Colonic mucosa (tissue), 4 donors: ENCODE measurements around the gene SEMA6A. TPM values are rescaled to one million over a fixed set of nuclear protein-coding genes. Genes with fewer than 3 reads are reported as not detected.
A peak's percentile ranks its signal among the peaks of the same experiment; 100 is the strongest.

Experiments used
- DNase-seq: peaks from one replicate; pipeline ENCODE4 v3.0.0-alpha.2; 2020
- H3K27ac ChIP-seq: fragments of 200-600 bp; one replicate; pipeline ENCODE4 v1.8.0; 2021
- H3K27me3 ChIP-seq: fragments of 200-600 bp; one replicate; pipeline ENCODE4 v1.8.0; 2021
- H3K36me3 ChIP-seq: fragments of 200-600 bp; one replicate; pipeline ENCODE4 v1.8.0; 2021
- H3K4me1 ChIP-seq: fragments of 200-600 bp; one replicate; pipeline ENCODE4 v1.8.0; 2021; ENCODE audit warnings: mild to moderate bottlenecking
- H3K4me3 ChIP-seq: fragments of 200-600 bp; one replicate; pipeline ENCODE4 v1.8.0; 2021
- H3K9ac ChIP-seq, 2 donors: one replicate each; pipeline ENCODE4 v1.7.0; 2013; ENCODE audit warnings: control low read depth in 2 of 2, low read depth in 2 of 2, low read length in 2 of 2
- H3K9me3 ChIP-seq: fragments of 200-600 bp; one replicate; pipeline ENCODE4 v1.8.0; 2021
- intact Hi-C: fragments of 100-400 bp; cut with DNase I; formaldehyde crosslinking; loops from one replicate; pipeline ENCODE4 v1.14.1; 2022
- total RNA-seq, 2 donors: library from RNA; stranded (reverse); fragmentation: NEBNext Ultra II Directional in 1 of 2; extraction: Animal tissue kit (Norgen Biotek cat#: 25700) in 1 of 2; gene quantifications; one replicate each; pipeline ENCODE4 v1.2.1, GENCODE V29; 2021
- TF ChIP-seq, protein P1 (sequence below): fragments of 200-600 bp; IDR thresholded peaks from one replicate; pipeline ENCODE4 v1.8.0; 2022; ENCODE audit warnings: antibody characterized with exemption, mild to moderate bottlenecking
- donor health status: healthy.
- donor health status: DM: no; HTN: no; CAD: no.
- donor health status: DM: no; HTN: no; CAD: no.

Gene SEMA6A
- total RNA-seq, 2 donors from 2014 or later = 66.7 to 89.9 TPM

GRCh38 chr5:116502138-116502537 lies 72.5 kb downstream of the SEMA6A start:
- intact Hi-C loops = no loop called here
- Histone ChIP-seq H3K4me3 (no peak overlapping the region), H3K27ac (no peak overlapping the region), H3K9me3 (no peaks in the 10 kb centered on the region), H3K9ac (no peak overlapping the region), H3K36me3 (no peaks in the 10 kb centered on the region), H3K4me1 (peaks cover 4% of the 10 kb centered on the region), H3K27me3 (no peaks in the 10 kb centered on the region)
- DNase-seq = no peak
- TF ChIP-seq, protein P1, sequence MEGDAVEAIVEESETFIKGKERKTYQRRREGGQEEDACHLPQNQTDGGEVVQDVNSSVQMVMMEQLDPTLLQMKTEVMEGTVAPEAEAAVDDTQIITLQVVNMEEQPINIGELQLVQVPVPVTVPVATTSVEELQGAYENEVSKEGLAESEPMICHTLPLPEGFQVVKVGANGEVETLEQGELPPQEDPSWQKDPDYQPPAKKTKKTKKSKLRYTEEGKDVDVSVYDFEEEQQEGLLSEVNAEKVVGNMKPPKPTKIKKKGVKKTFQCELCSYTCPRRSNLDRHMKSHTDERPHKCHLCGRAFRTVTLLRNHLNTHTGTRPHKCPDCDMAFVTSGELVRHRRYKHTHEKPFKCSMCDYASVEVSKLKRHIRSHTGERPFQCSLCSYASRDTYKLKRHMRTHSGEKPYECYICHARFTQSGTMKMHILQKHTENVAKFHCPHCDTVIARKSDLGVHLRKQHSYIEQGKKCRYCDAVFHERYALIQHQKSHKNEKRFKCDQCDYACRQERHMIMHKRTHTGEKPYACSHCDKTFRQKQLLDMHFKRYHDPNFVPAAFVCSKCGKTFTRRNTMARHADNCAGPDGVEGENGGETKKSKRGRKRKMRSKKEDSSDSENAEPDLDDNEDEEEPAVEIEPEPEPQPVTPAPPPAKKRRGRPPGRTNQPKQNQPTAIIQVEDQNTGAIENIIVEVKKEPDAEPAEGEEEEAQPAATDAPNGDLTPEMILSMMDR = no peak

DNA sequence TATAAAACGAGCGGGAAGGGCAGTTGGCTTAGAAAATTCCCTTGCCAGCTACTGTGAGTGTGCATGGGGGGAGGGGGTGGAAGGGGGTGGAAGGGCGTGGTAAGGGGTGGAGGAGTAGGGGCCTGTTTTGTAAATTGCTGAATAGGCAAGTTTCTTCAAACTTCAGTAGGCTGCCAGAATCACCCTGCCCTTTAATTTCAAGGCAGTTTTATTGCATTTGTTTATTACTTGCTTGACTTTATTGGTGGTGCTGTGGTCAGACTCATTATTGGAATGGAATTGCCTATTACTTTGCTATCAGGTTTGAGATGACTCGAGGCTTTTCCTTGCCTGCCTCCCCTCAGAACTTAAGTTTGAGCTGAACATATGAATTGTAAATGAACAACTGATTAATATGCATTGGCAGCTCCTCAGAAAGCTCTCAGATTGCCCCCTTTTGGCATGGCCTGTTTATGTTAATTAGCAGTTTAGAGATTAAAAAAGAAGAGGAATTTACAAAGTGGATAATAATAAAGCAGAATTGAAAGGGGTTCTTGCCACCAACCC lies 76.0 kb downstream of the SEMA6A start:
- peaks cover 4% of the 10 kb centered on the region for H3K4me1 ChIP-seq

DNA sequence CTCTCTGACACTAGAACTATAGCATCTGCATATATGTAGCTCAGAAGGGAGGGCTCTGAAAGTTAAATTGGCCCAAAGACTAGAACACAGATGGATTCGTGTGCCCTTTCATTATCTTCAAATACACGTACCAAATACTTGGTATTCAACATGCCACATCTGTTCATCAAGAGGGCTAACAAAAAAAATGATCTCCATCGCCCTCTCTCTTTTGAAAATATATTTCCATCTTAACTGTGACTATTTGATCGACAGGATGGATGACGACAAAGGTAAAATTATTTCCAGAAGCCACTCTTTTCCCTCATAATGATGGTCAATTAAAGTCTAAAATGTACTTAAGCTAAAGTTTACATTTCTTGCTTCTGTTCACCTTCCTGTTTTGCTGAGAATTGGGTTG lies 77.0 kb downstream of the SEMA6A start:
- Histone ChIP-seq H3K9ac (no peak overlapping the region), H3K27me3 (no peaks in the 10 kb centered on the region), H3K36me3 (no peaks in the 10 kb centered on the region), H3K4me3 (no peak overlapping the region), H3K9me3 (no peaks in the 10 kb centered on the region), H3K27ac (no peak overlapping the region), H3K4me1 (peaks cover 4% of the 10 kb centered on the region)
- TF ChIP-seq, protein P1 = no peak
- DNase-seq = no peak
- intact Hi-C loops = no loop called here

More for the DNA sequence above, 76.0 kb downstream of the SEMA6A start:
- no peaks in the 10 kb centered on the region for H3K36me3 ChIP-seq
- peak; percentile 36 for DNase-seq
- no peaks in the 10 kb centered on the region for H3K27me3 ChIP-seq
- H3K4me3 ChIP-seq = no peak overlapping the region
- TF ChIP-seq, protein P1 = no peak
- H3K27ac ChIP-seq = no peak overlapping the region
- intact Hi-C loops = no loop called here
- no peak overlapping the region for H3K9ac ChIP-seq
- no peaks in the 10 kb centered on the region for H3K9me3 ChIP-seq

- H3K36me3 ChIP-seq = no peaks in the 10 kb centered on the region
- no peak overlapping the region for H3K9ac ChIP-seq
- TF ChIP-seq, protein P1 = no peak
- H3K9me3 ChIP-seq = no peaks in the 10 kb centered on the region
- peaks cover 4% of the 10 kb centered on the region for H3K4me1 ChIP-seq
- no peak overlapping the region for H3K4me3 ChIP-seq
- no peak overlapping the region for H3K27ac ChIP-seq
- no peaks in the 10 kb centered on the region for H3K27me3 ChIP-seq
- intact Hi-C loops = no loop called here
- no peak for DNase-seq
Measured at GRCh38 chr5:116495786-116496357, 78.8 kb downstream of the SEMA6A start.

- no peak overlapping the region for H3K27ac ChIP-seq
- H3K4me1 ChIP-seq = peaks cover 4% of the 10 kb centered on the region
- H3K4me3 ChIP-seq = no peak overlapping the region
- no peaks in the 10 kb centered on the region for H3K36me3 ChIP-seq
- no peaks in the 10 kb centered on the region for H3K27me3 ChIP-seq
- intact Hi-C loops = no loop called here
- no peaks in the 10 kb centered on the region for H3K9me3 ChIP-seq
- DNase-seq = no peak
- no peak overlapping the region for H3K9ac ChIP-seq
- TF ChIP-seq, protein P1 = no peak
Measured at GRCh38 chr5:116494784-116495450, 79.7 kb downstream of the SEMA6A start.
